K562 (cell line): Measurements from ENCODE around the gene POLR1B. TPM values are rescaled to one million over a fixed set of nuclear protein-coding genes. Genes with fewer than 3 reads are reported as not detected.

ENCODE experiments used
- CREB1 ChIP-seq, 2 experiments: sonication (generic) in 1 of 2; formaldehyde crosslinking in 1 of 2; IDR thresholded peaks; 2 replicates each; pipeline versions ENCODE4 v1.6.1 to v1.8.0; 2012 to 2022; ENCODE audit warnings: inconsistent platforms in 1 of 2, mild to moderate bottlenecking in 1 of 2, missing genetic modification reagents in 1 of 2, moderate library complexity in 1 of 2
- FOSL1 ChIP-seq: fragments of 200-800 bp; sonication (Bioruptor generic); conservative IDR thresholded peaks from 2 replicates; pipeline ENCODE4 v1.6.1; 2016; ENCODE audit warnings: missing genetic modification characterization, missing compliant biosample characterization
- FOXM1 ChIP-seq, 2 experiments: fragments of 450-650 bp in 1 of 2; sonication (generic) in 1 of 2; formaldehyde crosslinking in 1 of 2; IDR thresholded peaks; 2 replicates each; pipeline versions ENCODE4 v1.6.1 to v1.9.0; 2017 to 2022; ENCODE audit warnings: low read depth in 2 of 2, mild to moderate bottlenecking in 2 of 2, missing genetic modification reagents in 1 of 2, moderate library complexity in 1 of 2
- HES1 ChIP-seq: fragments of 450-650 bp; IDR thresholded peaks from 2 replicates; pipeline ENCODE4 v1.6.1; 2016; ENCODE audit warnings: low read depth, mild to moderate bottlenecking, moderate library complexity
- NEUROD1 ChIP-seq: fragments of 150-350 bp; IDR thresholded peaks from 2 replicates; pipeline ENCODE4 v1.6.1; 2014; ENCODE audit warnings: borderline replicate concordance, low read length, low read depth; ENCODE audit not compliant: partially characterized antibody
- NFATC3 ChIP-seq: fragments of 450-650 bp; IDR thresholded peaks from 2 replicates; pipeline ENCODE4 v1.6.1; 2017; ENCODE audit warnings: mild to moderate bottlenecking
- RBM39 ChIP-seq: fragments of 200-400 bp; formaldehyde crosslinking; optimal IDR thresholded peaks from 2 replicates; pipeline ENCODE3; 2018; ENCODE audit warnings: low read depth, low read length
- RERE ChIP-seq: sonication (generic); formaldehyde crosslinking; IDR thresholded peaks from 2 replicates; pipeline ENCODE4 v1.8.0; 2023; ENCODE audit warnings: missing genetic modification reagents, mild to moderate bottlenecking, borderline replicate concordance
- ZNF23 ChIP-seq: fragments of 250-450 bp; sonication (Bioruptor Pico); IDR thresholded peaks from 2 replicates; pipeline ENCODE4 v1.4.0; 2020; ENCODE audit warnings: mild to moderate bottlenecking
- ZNF655 ChIP-seq: fragments of 250-450 bp; sonication (Bioruptor Pico); IDR thresholded peaks from 2 replicates; pipeline ENCODE4 v1.5.0; 2021
- polyA plus RNA-seq, 8 experiments: library from polyadenylated mRNA; depleted of rRNA in 4 of 8; stranded (reverse) in 5 of 8; unstranded in 3 of 8; fragments of >200 nt; fragmentation: Nextera tagmentation in 2 of 8; fragmentation: Illumina TruSeq in 1 of 8; extraction: Ambion mirVana in 2 of 8; extraction: Trizol in 1 of 8; gene quantifications; 2 replicates each; pipeline versions ENCODE4 v1.2.1 to v1.2.3, GENCODE V29; 2011 to 2014; ENCODE audit warnings: inconsistent platforms in 1 of 8, missing spikeins in 1 of 8
- total RNA-seq, 7 experiments: library from RNA; depleted of rRNA in 6 of 7; stranded (reverse); fragments of >200 nt in 6 of 7; fragmentation: Illumina TruSeq in 2 of 7; extraction: Trizol in 2 of 7; gene quantifications; 2 replicates each; pipeline versions ENCODE4 v1.2.1 to v1.2.3, GENCODE V29; 2011 to 2021; ENCODE audit warnings: low replicate concordance in 1 of 7
- TF ChIP-seq, protein P1 (sequence below): fragments of 250-450 bp; sonication (Bioruptor Pico); IDR thresholded peaks from 2 replicates; pipeline ENCODE4 v1.4.0; 2020; ENCODE audit warnings: mild to moderate bottlenecking, moderate library complexity, borderline replicate concordance
- TF ChIP-seq, protein P2 (sequence below): conservative IDR thresholded peaks from 2 replicates; pipeline ENCODE4 v1.6.1; 2011; ENCODE audit warnings: low read depth, mild to moderate bottlenecking, low read length; ENCODE audit not compliant: control insufficient read depth

POLR1B gene
- total and polyA plus RNA-seq, 9 of the 15 experiments (the other 6 are each of a cell fraction or from before 2014, with no cell fraction given), result 19.8 to 55.1 (median 40.2) TPM

DNA sequence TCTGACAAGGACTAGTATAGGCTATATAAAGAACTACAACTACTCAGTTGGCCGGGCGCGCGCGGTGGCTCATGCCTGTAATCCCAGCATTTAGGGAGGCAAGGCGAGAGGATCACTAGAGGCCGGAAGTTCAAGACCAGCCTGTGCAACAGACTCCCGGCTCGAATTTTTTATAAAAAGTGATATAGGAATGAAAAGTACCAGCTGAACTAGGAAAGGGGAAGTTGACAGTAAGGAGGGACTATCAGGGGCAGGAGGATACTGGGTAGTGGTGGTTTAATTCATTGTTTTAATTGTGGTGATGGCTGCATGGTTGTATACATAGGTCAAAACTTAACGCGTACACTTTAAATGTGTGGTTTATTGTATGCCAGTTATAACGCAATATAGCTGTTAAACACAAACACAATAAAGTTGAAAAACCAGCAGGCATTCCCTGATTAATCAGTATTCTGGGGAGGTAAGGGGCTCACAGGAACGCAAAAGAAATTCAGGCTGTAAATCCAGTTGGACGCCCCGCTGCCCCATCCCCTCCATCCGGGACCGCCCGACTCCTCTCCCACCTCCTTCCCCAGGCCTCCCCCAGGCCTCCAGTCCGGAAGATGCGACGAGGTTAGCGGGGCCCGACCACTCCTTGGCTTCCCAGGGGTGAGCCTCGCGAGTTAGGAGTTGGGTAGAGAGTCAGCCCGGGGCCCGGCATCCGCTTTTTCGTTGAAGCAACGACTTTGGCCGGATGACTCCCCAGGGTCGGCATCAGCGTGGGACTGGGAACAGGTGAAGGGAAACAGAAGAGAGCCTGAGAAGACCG is 746 bp upstream of the POLR1B start (continued):
- TF ChIP-seq FOXM1 (IDR thresholded peaks at IDR 0.05; ENCODE audit: low read depth), result peak; percentile 64
- no peak for TF ChIP-seq FOXM1 (CRISPR knock-in tag; IDR thresholded peaks at IDR 0.05; ENCODE audit: low read depth)
- no peak for TF ChIP-seq NEUROD1
- TF ChIP-seq NFATC3, result no peak
- no peak for TF ChIP-seq ZNF655
- TF ChIP-seq, protein P1, sequence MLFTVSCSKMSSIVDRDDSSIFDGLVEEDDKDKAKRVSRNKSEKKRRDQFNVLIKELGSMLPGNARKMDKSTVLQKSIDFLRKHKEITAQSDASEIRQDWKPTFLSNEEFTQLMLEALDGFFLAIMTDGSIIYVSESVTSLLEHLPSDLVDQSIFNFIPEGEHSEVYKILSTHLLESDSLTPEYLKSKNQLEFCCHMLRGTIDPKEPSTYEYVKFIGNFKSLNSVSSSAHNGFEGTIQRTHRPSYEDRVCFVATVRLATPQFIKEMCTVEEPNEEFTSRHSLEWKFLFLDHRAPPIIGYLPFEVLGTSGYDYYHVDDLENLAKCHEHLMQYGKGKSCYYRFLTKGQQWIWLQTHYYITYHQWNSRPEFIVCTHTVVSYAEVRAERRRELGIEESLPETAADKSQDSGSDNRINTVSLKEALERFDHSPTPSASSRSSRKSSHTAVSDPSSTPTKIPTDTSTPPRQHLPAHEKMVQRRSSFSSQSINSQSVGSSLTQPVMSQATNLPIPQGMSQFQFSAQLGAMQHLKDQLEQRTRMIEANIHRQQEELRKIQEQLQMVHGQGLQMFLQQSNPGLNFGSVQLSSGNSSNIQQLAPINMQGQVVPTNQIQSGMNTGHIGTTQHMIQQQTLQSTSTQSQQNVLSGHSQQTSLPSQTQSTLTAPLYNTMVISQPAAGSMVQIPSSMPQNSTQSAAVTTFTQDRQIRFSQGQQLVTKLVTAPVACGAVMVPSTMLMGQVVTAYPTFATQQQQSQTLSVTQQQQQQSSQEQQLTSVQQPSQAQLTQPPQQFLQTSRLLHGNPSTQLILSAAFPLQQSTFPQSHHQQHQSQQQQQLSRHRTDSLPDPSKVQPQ (CRISPR knock-in tag), result no peak
- no peak for TF ChIP-seq FOSL1 (tag)
- TF ChIP-seq HES1, result no peak
- no peak for TF ChIP-seq RERE (CRISPR knock-in tag)
- TF ChIP-seq, protein P2, sequence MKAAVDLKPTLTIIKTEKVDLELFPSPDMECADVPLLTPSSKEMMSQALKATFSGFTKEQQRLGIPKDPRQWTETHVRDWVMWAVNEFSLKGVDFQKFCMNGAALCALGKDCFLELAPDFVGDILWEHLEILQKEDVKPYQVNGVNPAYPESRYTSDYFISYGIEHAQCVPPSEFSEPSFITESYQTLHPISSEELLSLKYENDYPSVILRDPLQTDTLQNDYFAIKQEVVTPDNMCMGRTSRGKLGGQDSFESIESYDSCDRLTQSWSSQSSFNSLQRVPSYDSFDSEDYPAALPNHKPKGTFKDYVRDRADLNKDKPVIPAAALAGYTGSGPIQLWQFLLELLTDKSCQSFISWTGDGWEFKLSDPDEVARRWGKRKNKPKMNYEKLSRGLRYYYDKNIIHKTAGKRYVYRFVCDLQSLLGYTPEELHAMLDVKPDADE, result no peak
- no peak for TF ChIP-seq CREB1 (IDR thresholded peaks at IDR 0.05)
- no peak for TF ChIP-seq CREB1 (CRISPR knock-in tag; IDR thresholded peaks at IDR 0.05)
- no peak for TF ChIP-seq RBM39
- no peak for TF ChIP-seq ZNF23
